ENCODE measurements around the gene PLEKHG3.
"Not testable (repeated sequence)": the region's sequence is repeated elsewhere in the genome, so short reads cannot be mapped to it uniquely, and the experiment has no call there.

Gene PLEKHG3

DNA sequence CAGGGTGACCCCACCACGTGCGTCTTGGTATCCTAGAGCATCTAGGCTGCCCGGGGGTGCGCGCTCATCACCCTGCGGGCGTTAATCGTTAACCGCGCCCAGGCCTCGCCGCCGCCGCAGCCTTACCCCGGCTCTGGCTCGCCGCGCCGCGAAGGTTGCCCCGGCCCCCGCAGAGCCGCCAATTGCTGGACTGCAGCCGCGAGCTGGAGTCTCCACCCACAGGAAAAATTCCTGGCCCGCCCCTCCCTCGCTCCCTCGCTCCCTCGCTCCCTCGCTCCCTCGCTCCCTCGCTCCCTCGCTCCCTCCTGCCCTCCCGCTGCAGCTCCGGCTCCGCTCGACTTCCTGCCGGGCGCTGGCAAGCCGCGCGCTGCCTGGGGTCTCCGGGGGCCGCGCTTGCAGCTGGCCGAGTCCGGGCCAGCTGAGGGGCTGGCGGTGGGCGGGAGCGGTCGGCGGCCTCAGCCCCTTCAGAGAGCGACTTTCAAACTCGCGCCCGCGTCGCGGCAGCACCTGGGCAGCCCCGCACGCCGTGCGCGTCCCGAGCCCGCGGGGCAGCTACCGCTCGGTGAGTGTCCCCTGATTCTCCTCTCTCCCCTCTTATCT, at the start of gene PLEKHG3:
PLEKHG3 (plus strand) TSS at position 282 of the 600 bp plus-strand sequence. CDS start 23,208 bp downstream, outside the sequence.
- ChIA-PET POLR2A (ENCODE audit: low non-redundant PET) (interaction anchor here (0.5 to 1.3 kb wide), 9 partner anchors 12 to 746 kb away, joined by 3 to 5 read pairs (median 3); partner anchors contain the start of gene HSPA2), CTCF (interaction anchor here (0.5 to 1.0 kb wide), 3 partner anchors 12 to 565 kb away, joined by 3 to 4 read pairs (median 4); no protein-coding TSS in a partner anchor)
- peak within 1 kb of the TSS; percentile 88 for H3K27ac ChIP-seq
- peak; percentile 84 for DNase-seq (ENCODE audit: low spot score)
- TF ChIP-seq, protein P1, sequence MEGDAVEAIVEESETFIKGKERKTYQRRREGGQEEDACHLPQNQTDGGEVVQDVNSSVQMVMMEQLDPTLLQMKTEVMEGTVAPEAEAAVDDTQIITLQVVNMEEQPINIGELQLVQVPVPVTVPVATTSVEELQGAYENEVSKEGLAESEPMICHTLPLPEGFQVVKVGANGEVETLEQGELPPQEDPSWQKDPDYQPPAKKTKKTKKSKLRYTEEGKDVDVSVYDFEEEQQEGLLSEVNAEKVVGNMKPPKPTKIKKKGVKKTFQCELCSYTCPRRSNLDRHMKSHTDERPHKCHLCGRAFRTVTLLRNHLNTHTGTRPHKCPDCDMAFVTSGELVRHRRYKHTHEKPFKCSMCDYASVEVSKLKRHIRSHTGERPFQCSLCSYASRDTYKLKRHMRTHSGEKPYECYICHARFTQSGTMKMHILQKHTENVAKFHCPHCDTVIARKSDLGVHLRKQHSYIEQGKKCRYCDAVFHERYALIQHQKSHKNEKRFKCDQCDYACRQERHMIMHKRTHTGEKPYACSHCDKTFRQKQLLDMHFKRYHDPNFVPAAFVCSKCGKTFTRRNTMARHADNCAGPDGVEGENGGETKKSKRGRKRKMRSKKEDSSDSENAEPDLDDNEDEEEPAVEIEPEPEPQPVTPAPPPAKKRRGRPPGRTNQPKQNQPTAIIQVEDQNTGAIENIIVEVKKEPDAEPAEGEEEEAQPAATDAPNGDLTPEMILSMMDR (conservative IDR thresholded peaks at IDR 0.05; ENCODE audit: low read depth), result no peak

DNA sequence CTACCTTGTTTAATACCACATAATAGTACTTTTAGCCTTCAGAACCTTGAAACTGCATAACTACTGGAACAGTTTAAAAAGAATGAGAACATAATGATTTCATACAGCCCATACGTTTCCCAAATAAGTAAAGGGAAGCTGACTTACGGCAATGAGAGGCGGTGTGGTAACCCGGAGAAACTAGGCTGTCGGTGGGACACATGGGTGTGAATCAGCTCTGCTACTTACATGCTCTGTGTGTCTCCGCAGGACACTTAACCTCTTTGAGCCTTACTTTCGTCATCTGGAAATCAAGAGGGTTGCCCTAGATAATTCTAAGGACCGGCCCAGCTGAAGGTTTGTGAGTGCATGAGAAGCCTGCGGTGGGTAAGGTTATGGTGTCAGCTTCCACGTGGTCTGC, 49.3 kb upstream of the PLEKHG3 start:
- CTCF ChIA-PET, result interaction anchor here (1.0 to 1.4 kb wide), 3 partner anchors 17 to 168 kb away, joined by 3 read pairs; no protein-coding TSS in a partner anchor
- POLR2A ChIA-PET (ENCODE audit: low non-redundant PET), result no interaction called here
- DNase-seq (ENCODE audit: low spot score), result no peak
- TF ChIP-seq, protein P1 (conservative IDR thresholded peaks at IDR 0.05; ENCODE audit: low read depth), result no peak
- H3K27ac ChIP-seq, result no peak overlapping the region

DNA sequence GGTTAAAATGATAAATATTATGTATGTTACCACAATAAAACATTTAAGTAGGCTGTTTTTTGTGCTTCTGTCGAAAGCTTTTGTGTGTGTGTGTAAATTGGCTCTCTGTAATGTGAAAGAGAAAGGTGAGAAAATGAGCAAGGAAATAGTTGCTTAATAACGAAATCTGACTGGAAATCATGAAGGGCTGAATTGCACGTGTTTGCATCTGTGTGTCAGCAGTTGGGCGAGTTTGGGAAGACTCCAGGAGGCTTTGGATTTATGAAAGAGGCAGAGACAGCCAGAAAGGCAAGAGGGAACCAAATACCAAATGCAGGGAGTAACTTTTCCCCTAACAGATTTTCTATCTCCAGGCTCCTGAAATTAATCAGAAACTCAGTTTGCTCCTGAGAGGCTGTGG, 47.2 kb upstream of the PLEKHG3 start:
- TF ChIP-seq, protein P1 (conservative IDR thresholded peaks at IDR 0.05; ENCODE audit: low read depth), result no peak
- POLR2A ChIA-PET (ENCODE audit: low non-redundant PET), result no interaction called here
- no peak for DNase-seq (ENCODE audit: low spot score)
- H3K27ac ChIP-seq, result peak overlapping the region; percentile 57; the same call in 1 of the 2 replicates
- CTCF ChIA-PET, result no interaction called here

DNA sequence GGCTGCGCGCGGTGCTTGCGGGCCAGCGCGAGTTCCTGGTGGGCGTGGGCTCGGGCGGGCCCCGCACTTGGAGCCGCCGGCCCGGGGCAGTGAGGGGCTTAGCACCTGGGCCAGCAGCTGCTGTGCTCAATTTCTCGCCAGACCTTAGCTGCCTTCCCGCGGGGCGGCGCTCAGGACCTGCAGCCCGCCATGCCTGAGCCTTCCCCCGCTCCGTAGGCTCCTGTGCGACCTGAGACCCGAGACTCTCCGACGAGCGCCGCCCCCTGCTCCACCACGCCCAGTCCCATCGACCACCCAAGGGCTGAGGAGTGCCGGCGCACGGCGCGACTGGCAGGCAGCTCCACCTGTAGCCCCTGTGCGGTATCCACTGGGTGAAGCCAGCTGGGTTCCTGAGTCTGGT, 46.0 kb upstream of the PLEKHG3 start:
- DNase-seq (ENCODE audit: low spot score), result no peak
- TF ChIP-seq, protein P1 (conservative IDR thresholded peaks at IDR 0.05; ENCODE audit: low read depth), result no peak
- ChIA-PET CTCF (no interaction called here), POLR2A (ENCODE audit: low non-redundant PET) (no interaction called here)
- H3K27ac ChIP-seq, result no peak overlapping the region

DNA sequence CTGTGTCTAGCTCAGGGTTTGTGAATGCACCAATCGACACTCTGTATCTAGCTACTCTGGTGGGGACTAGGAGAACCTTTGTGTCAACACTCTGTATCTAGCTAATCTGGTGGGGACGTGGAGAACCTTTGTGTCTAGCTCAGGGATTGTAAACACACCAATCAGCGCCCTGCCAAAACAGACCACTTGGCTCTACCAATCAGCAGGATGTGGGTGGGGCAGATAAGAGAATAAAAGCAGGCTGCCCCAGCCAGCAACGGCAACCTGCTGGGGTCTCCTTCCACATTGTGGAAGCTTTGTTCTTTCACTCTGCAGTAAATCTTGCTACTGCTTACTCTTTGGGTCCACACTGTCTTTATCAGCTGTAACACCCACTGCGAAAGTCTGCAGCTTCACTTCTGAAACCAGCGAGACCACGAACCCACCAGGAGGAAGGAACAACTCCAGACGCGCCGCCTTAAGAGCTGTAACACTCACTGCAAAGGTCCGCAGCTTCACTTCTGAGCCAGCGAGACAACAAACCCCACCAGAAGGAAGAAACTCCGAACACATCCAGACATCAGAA, 45.4 kb upstream of the PLEKHG3 start:
- CTCF ChIA-PET, result interaction anchor here (0.7 kb wide), 1 partner anchor 124 kb away, joined by 3 read pairs; no protein-coding TSS in a partner anchor
- H3K27ac ChIP-seq; DNase-seq (ENCODE audit: low spot score); POLR2A ChIA-PET (ENCODE audit: low non-redundant PET): not testable (repeated sequence)

DNA sequence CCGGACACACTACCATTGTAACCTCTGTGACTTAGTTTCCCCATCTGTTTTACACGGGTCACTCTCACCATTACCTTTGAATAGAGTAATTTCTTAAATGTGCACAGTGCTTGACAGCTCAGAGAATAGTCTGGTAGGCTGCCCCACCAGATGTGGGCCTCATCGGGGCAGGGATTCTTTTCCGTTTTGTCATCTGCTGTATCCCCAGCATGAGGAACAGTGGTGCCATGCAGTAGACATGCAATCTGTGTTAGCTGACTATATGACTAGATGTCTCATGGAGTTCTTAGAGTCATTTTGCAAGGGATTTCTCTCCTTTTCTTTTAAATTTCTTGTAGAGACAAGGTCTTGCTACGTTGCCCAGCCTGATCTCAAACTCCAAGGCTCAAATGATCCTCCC, 44.9 kb upstream of the PLEKHG3 start:
- DNase-seq (ENCODE audit: low spot score), result no peak
- POLR2A ChIA-PET (ENCODE audit: low non-redundant PET), result no interaction called here

More for the DNA sequence above, 44.9 kb upstream of the PLEKHG3 start:
- CTCF ChIA-PET, result interaction anchor here (0.6 kb wide), 1 partner anchor 13 kb away, joined by 6 read pairs; no protein-coding TSS in a partner anchor
- TF ChIP-seq, protein P1 (conservative IDR thresholded peaks at IDR 0.05; ENCODE audit: low read depth), result no peak
- no peak overlapping the region for H3K27ac ChIP-seq
